ENCODE results near the gene SPATA1.

Gene SPATA1

DNA sequence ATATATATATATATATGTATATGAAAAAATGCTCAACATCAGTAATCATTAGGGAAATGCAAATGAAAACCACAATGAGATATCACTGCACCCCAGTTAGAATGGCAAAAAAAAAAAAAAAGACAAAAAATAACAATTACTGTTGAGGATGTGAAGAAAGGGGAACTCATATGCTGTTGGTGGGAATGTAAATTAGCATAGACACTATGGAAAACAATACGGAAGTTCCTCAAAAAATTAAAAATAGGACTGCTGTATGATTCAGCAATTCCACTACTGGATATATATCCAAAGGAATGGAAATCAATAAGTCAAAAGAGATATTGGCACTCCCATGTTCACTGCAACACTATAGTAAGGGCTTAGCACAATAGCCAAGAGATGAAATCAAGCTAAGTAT, 109.6 kb downstream of the SPATA1 start:
- Histone ChIP-seq H3K36me3 (no peaks in the 10 kb centered on the region), H3K27ac (no peak overlapping the region), H3K4me3 (no peak overlapping the region), H3K4me1 (peaks cover 0 to 13% (median 9%) of the 10 kb centered on the region in 4 donors), H3K9me3 (peaks cover 0 to 7% (median 0%) of the 10 kb centered on the region in 3 donors), H3K27me3 (no peaks in the 10 kb centered on the region)
- intact Hi-C loops (cut with DNase I; ENCODE audit: low total_unique reads), result no loop called here
- no peak for DNase-seq
- TF ChIP-seq, protein P1, sequence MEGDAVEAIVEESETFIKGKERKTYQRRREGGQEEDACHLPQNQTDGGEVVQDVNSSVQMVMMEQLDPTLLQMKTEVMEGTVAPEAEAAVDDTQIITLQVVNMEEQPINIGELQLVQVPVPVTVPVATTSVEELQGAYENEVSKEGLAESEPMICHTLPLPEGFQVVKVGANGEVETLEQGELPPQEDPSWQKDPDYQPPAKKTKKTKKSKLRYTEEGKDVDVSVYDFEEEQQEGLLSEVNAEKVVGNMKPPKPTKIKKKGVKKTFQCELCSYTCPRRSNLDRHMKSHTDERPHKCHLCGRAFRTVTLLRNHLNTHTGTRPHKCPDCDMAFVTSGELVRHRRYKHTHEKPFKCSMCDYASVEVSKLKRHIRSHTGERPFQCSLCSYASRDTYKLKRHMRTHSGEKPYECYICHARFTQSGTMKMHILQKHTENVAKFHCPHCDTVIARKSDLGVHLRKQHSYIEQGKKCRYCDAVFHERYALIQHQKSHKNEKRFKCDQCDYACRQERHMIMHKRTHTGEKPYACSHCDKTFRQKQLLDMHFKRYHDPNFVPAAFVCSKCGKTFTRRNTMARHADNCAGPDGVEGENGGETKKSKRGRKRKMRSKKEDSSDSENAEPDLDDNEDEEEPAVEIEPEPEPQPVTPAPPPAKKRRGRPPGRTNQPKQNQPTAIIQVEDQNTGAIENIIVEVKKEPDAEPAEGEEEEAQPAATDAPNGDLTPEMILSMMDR (IDR thresholded peaks at IDR 0.05), result no peak
